A673 (cell line): Measurements from ENCODE around the gene GRAMD1B. TPM values are rescaled to one million over a fixed set of nuclear protein-coding genes. Genes with fewer than 3 reads are reported as not detected.

ENCODE experiments used
- BruUV-seq: library from RNA; stranded (reverse); fragments of 400-500 nt; replicated peaks from 2 replicates; lab custom pipeline; 2021; lab: Mats Ljungman, UMichigan
- CTCF ChIA-PET: fragments of 300-600 bp; sonication (Branson Sonifier 250); formaldehyde crosslinking; loops from one replicate; lab custom pipeline; 2022; ENCODE audit warnings: antibody characterized with exemption; lab: Charles Lee
- POLR2A ChIA-PET: fragments of 300-600 bp; sonication (Branson Sonifier 250); formaldehyde crosslinking; loops from one replicate; lab custom pipeline; 2022; ENCODE audit warnings: antibody characterized with exemption; ENCODE audit not compliant: low non-redundant PET; lab: Charles Lee
- DNase-seq: peaks from one replicate; pipeline ENCODE4 v3.0.0-alpha.2; 2015; ENCODE audit warnings: low spot score
- H3K27ac ChIP-seq: fragments of 200-600 bp; sonication (generic); 2 replicates; pipeline ENCODE4 v1.5.1; 2016; ENCODE audit warnings: mixed run types, low read depth, mild to moderate bottlenecking, mixed read lengths, antibody characterized with exemption, low read length; ENCODE audit not compliant: poor library complexity, severe bottlenecking
- H3K27me3 ChIP-seq: fragments of 200-600 bp; sonication (generic); replicated peaks from 2 replicates; pipeline ENCODE4 v1.6.1; 2017; ENCODE audit warnings: mixed run types, low read depth, mild to moderate bottlenecking, mixed read lengths, antibody characterized with exemption, low read length; ENCODE audit not compliant: insufficient read depth, poor library complexity
- H3K36me3 ChIP-seq: fragments of 200-600 bp; sonication (generic); 2 replicates; pipeline ENCODE4 v1.6.1; 2016; ENCODE audit warnings: mixed run types, mild to moderate bottlenecking, mixed read lengths, antibody characterized with exemption, low read length; ENCODE audit not compliant: insufficient read depth, poor library complexity, severe bottlenecking
- H3K4me1 ChIP-seq: fragments of 200-600 bp; sonication (generic); 2 replicates; pipeline ENCODE4 v1.6.1; 2017; ENCODE audit warnings: mixed run types, mild to moderate bottlenecking, mixed read lengths, antibody characterized with exemption, low read length; ENCODE audit not compliant: insufficient read depth, poor library complexity, severe bottlenecking
- H3K4me3 ChIP-seq: fragments of 200-600 bp; sonication (generic); 2 replicates; pipeline ENCODE4 v1.5.1; 2016; ENCODE audit warnings: low read depth, mixed run types, mild to moderate bottlenecking, mixed read lengths, low read length; ENCODE audit not compliant: poor library complexity, severe bottlenecking
- H3K9me3 ChIP-seq: fragments of 200-600 bp; sonication (generic); 2 replicates; pipeline ENCODE4 v1.6.1; 2016; ENCODE audit warnings: mixed run types, low read depth, mild to moderate bottlenecking, mixed read lengths, antibody characterized with exemption, low read length; ENCODE audit not compliant: poor library complexity, severe bottlenecking
- CTCF ChIP-seq: fragments of 300-800, 200-600 bp; sonication (generic); conservative IDR thresholded peaks from 2 replicates; pipeline ENCODE4 v1.5.1; 2017; ENCODE audit warnings: low read depth, mild to moderate bottlenecking, antibody characterized with exemption, low read length, moderate library complexity, mixed read lengths
- EZH2 ChIP-seq: fragments of 200-600 bp; sonication (generic); IDR thresholded peaks from 2 replicates; pipeline ENCODE4 v1.6.1; 2017; ENCODE audit warnings: borderline replicate concordance, low read depth, mild to moderate bottlenecking, mixed read lengths, antibody characterized with exemption, low read length; ENCODE audit not compliant: poor library complexity, severe bottlenecking
- intact Hi-C: fragments of 100-400 bp; cut with micrococcal nuclease; formaldehyde crosslinking; loops from one replicate; pipeline ENCODE4 v1.10.0; 2022; ENCODE audit not compliant: unreplicated experiment
- total RNA-seq: library from RNA; stranded (reverse); gene quantifications from 2 replicates; pipeline ENCODE4 v1.2.3, GENCODE V29; 2021

GRAMD1B gene
- total RNA-seq, 1 experiment from 2014 or later = 13.0 TPM

GRCh38 chr11:123527947-123528346 lies 97.9 kb downstream of the GRAMD1B start:
- ChIA-PET POLR2A (no interaction called here), CTCF (interaction anchor here (1.0 kb wide), 1 partner anchor 121 kb away, joined by 4 read pairs; no protein-coding TSS in a partner anchor)
- intact Hi-C loops = no loop called here
- no peaks in the 10 kb centered on the region for H3K9me3 ChIP-seq
- H3K27me3 ChIP-seq = no peaks in the 10 kb centered on the region
- no peak overlapping the region for H3K27ac ChIP-seq
- H3K4me3 ChIP-seq = no peak overlapping the region
- DNase-seq = no peak
- H3K4me1 ChIP-seq = peaks cover 16% of the 10 kb centered on the region
- H3K36me3 ChIP-seq = no peaks in the 10 kb centered on the region
- no peak for TF ChIP-seq CTCF
- TF ChIP-seq EZH2 = no peak
- no TSS peak for BruUV-seq

DNA sequence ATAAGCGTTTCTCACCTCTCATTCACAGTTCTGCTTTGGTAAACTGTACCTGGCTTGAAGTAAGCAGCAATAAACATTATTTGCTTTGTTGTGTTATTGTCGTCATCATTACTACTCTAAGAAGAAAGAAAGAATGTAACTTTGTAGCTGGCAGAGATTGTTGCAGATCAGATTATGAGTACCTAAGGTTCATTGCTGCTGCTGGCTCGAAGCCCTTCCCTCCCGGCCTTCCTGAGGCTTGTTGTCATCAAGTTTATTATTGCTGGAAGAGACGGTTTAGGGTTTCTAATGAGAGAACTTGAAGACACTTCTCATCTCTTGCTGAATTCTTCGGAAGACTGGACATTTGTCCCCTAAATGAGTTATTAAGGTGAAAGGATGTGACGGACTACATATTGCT lies 101.3 kb downstream of the GRAMD1B start:
- Histone ChIP-seq H3K4me3 (no peak overlapping the region), H3K27ac (no peak overlapping the region), H3K4me1 (no peaks in the 10 kb centered on the region), H3K9me3 (no peaks in the 10 kb centered on the region), H3K36me3 (no peaks in the 10 kb centered on the region), H3K27me3 (no peaks in the 10 kb centered on the region)
- no peak for TF ChIP-seq CTCF
- no peak for TF ChIP-seq EZH2
- DNase-seq = no peak
- POLR2A ChIA-PET = no interaction called here
- BruUV-seq = no TSS peak
- CTCF ChIA-PET = no interaction called here
- intact Hi-C loops = no loop called here

DNA sequence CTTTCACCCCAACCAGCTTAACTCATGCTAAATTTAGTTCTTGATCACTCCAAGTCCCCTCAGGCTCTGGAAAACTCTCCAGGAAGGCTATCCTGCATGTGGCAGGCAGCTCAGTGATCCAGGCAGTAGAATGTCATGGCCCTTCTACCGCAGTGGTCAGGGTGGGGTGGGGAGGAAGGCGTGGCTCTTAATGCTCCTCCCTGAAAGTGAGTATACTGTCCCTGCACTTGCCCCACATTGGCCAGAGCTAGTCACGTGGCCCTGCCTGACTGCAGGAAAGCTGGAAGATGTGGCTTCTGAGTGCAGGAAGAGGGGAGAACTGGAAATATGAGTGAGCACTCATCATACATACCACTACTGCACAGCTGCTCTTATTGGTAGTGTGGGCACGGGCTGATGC lies 102.1 kb downstream of the GRAMD1B start:
- TF ChIP-seq EZH2 = no peak
- TF ChIP-seq CTCF = no peak
- Histone ChIP-seq H3K4me3 (no peak overlapping the region), H3K9me3 (no peaks in the 10 kb centered on the region), H3K27ac (no peak overlapping the region), H3K4me1 (no peaks in the 10 kb centered on the region), H3K36me3 (no peaks in the 10 kb centered on the region), H3K27me3 (no peaks in the 10 kb centered on the region)
- CTCF ChIA-PET = no interaction called here
- no peak for DNase-seq
- no TSS peak for BruUV-seq
- intact Hi-C loops = no loop called here
- POLR2A ChIA-PET = no interaction called here
